ENCODE results near the gene ZNF133.

GRCh38 chr20:18267815-18268214 is 20.5 kb upstream of the ZNF133 start:
- no peak for TF ChIP-seq CTCF (IDR thresholded peaks at IDR 0.05; ENCODE audit: insufficient read depth, low read length, poor library complexity, severe bottlenecking)
- TF ChIP-seq EZH2phosphoT487 (conservative IDR thresholded peaks at IDR 0.05; ENCODE audit: low read length) = no peak
